ENCODE measurements around the gene ACO2. TPM values are rescaled to one million over a fixed set of nuclear protein-coding genes. Genes with fewer than 3 reads are reported as not detected.
"Not testable (repeated sequence)": the region's sequence is repeated elsewhere in the genome, so short reads cannot be mapped to it uniquely, and the experiment has no call there.

Gene ACO2
- 121 TPM for polyA plus RNA-seq (ENCODE audit: insufficient read length)
- long read RNA-seq, donor 1, transcript ACO2-201 (18 exons, 2,741 nt): major isoform, 33 of 75 reads
- long read RNA-seq, donor 1, partial matches to known transcripts: 42 of 75 reads
- long read RNA-seq, donor 1, other reads (novel, unspliced or antisense): 0 of 75 reads
- long read RNA-seq, donor 2, transcript ACO2-201 (18 exons, 2,741 nt): major isoform, 25 of 46 reads
- long read RNA-seq, donor 2, partial matches to known transcripts: 11 of 46 reads
- long read RNA-seq, donor 2, other reads (novel, unspliced or antisense): 7 of 46 reads
- long read RNA-seq, donor 3, transcript ACO2-201 (18 exons, 2,741 nt): major isoform, 17 of 25 reads
- long read RNA-seq, donor 3, partial matches to known transcripts: 8 of 25 reads
- long read RNA-seq, donor 3, other reads (novel, unspliced or antisense): 0 of 25 reads
- long read RNA-seq, donor 4, partial matches to known transcripts: 16 of 16 reads
- long read RNA-seq, donor 4, other reads (novel, unspliced or antisense): 0 of 16 reads
- long read RNA-seq, donor 5, transcript ACO2-201 (18 exons, 2,741 nt): major isoform, 31 of 36 reads
- long read RNA-seq, donor 5, partial matches to known transcripts: 5 of 36 reads
- long read RNA-seq, donor 5, other reads (novel, unspliced or antisense): 0 of 36 reads
- long read RNA-seq, donor 6, transcript ACO2-201 (18 exons, 2,741 nt): major isoform, 13 of 40 reads
- long read RNA-seq, donor 6, partial matches to known transcripts: 27 of 40 reads
- long read RNA-seq, donor 6, other reads (novel, unspliced or antisense): 0 of 40 reads
- long read RNA-seq, donor 7, transcript ACO2-201 (18 exons, 2,741 nt): major isoform, 24 of 204 reads
- long read RNA-seq, donor 7, partial matches to known transcripts: 180 of 204 reads
- long read RNA-seq, donor 7, other reads (novel, unspliced or antisense): 0 of 204 reads
- long read RNA-seq, donor 8, transcript ACO2-201 (18 exons, 2,741 nt): major isoform, 6 of 6 reads
- long read RNA-seq, donor 8, partial matches to known transcripts: 0 of 6 reads
- long read RNA-seq, donor 8, other reads (novel, unspliced or antisense): 0 of 6 reads

DNA sequence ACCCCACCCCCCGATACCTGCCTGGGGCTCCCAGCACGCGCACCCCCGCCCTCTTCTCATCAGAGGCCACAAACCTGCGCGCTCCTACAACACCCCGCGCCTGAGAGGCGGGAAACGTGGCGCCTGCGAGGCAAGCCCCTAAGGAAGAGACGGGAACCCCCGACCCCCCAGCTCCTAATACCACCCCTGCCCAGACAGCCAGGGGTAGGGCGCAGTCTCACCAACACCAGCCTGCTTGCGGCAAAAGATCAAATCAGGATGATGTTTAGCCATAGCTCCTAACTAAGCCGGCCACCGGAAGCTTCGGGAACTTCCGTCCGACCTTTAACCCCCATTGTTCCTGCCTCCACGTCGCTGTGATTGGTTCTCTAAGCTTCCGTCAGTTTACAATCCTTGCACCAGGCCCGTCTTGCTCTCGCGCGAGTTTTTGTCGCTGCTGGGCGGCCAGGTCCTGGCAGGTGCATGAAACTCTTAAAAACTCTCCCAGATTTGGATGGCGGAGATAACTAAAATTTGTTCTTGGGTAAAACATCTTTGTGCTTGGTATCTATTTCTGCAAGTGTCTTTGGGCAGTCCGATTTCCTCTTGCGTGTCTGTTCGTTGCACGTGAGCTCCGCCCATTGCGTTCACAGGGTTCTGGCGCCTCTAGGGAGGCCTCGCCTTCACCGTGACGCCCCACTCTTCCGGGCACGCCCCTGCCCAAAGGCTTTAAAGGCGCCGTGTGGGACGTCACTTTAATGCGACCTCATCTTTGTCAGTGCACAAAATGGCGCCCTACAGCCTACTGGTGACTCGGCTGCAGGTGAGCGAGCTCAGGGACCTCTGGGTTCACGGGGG is at the start of gene ACO2, which contains the start of gene PHF5A:
Gene ACO2, plus strand, starts transcription at position 737 of the 837 bp plus-strand sequence. Its CDS starts 30 bp downstream, at position 767.
Gene PHF5A, minus strand, starts transcription at position 312 of the 837 bp plus-strand sequence. Its CDS starts 39 bp downstream, at position 273.
- peak; percentile 99 for DNase-seq

- no peak for DNase-seq
Observed at GRCh38 chr22:41425660-41426365, 43.1 kb upstream of the ACO2 start.

DNA sequence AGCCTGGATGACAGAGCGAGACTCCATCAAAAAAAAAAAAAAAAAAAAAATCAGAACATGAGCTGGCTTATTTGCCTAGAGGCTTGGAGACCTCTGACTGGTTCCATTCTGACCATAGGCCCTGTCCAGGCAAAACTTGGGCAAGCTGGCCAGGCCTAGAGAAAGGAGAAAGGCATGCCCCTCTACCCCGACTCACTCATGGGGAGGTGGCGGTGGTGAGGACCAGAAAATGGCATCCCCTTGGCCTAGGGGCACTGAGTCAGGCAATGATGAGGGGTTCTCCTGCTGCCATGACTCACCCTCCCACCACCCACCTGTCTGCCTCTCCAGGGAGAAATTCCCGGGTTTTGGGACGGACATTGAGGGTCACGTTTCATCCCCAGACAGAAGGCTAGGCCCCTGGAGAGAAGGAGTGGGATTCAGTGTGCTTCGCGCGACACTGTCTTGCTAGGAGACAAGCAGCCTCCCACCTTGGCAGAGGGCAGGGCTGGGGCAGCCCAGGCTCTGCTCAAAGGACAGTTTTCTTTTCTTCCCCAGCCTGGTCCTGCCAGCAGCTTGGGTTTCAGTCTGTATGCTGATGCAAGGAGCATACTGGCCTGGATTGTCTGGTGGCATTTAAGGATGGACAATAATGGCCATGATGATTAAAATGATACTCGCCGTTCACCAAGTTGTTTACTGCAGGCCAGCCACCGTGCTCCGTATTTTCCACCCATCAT is 39.5 kb upstream of the ACO2 start:
- no peak for DNase-seq

GRCh38 chr22:41429951-41430332 is 39.0 kb upstream of the ACO2 start:
- no peak for DNase-seq

DNA sequence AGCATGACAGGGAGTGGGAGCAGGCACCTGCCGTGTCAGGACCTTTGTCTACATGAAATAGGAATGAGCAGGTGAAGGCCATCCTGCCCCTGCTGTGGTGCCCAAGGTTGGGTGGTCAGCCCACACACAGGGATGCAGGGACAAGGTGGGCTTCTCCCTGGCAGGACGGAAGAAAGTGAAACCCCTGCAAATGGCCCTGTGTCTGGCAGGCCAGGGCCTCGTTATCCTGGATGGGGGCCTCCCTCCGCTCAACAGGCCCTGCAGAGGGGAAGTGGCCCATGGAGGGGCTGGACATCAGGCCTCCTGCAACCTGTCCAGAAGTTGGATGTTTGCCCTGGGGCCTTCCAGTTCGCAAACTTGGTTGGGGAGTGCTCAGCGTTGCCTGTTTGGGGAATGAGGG is 37.3 kb upstream of the ACO2 start:
- DNase-seq: no peak

- not testable (repeated sequence) for DNase-seq
Observed at GRCh38 chr22:41433480-41433879, 35.4 kb upstream of the ACO2 start.

DNA sequence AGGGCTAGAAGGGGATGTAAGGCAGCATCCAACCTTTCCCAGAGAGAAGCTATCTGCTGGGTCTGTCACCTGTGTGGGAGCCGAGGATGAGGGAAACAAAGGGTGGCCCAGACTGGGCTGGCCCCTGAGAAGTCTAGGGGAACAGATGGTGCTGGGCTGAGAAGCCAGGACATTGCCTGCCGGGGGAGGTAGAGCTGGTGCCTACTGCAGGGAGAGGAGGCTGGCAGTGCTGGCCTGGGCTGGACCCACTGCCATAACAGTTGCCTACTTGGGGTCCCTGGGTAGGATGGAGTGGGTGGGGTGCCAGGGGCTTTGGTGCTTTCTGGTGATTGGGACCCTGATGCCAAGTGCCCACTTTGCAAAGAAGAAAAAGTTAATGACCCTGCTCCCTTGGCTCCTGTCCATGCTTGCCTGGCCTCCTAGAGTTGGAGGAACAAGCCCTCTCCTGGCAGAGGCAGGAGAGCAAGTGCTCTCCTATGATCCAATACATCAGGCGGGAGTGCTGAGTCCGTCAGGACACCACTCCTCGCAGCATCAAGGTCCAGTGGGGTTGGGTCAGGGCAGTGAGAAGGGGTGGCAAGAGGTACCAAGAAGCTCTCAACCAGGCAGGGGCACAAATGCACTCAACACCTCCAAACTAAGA is 34.4 kb upstream of the ACO2 start:
- DNase-seq: not testable (repeated sequence)

DNA sequence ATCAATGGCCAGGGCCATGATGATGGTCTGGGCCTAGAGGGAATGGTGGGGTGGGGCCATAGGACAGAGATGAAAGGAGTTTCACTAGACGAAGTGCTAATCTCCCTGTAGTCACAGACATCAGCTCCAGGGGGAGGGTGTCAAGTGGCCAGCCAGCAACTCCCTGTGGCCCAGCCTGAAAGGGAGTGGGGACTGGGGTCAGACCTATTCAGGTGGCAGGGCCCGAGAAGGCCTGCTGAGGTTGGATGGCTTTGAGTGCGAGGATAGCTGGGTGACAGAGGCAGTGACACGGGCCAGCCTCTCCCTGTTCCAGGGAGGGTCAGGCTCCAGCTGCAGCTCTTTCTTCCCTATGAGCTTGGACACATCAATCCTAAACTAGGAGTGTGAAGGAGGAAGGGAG is 33.4 kb upstream of the ACO2 start:
- DNase-seq: no peak

- DNase-seq: no peak
Observed at GRCh38 chr22:41436322-41437113, 32.4 kb upstream of the ACO2 start.

- no peak for DNase-seq
Observed at GRCh38 chr22:41437198-41437597, 31.7 kb upstream of the ACO2 start.

DNA sequence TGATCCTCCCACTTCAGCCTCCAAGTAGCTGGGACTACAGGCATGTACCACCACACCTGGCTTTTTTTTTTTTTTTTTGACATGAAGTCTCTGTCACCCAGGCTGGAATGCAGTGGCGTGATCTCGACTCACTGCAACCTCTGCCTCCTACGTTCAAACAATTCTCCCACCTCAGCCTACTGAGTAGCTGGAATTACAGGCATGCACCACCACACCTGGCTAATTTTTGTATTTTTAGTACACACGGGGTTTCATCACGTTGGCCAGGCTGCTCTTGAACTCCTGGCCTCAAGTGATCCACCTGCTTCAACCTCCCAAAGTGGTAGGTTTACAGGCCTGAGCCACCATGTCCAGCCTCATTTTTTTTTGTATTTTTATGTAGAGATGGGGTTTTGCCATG is 28.4 kb upstream of the ACO2 start:
- DNase-seq: not testable (repeated sequence)

- DNase-seq: no peak
Observed at GRCh38 chr22:41442240-41442792, 26.6 kb upstream of the ACO2 start.

- peak; percentile 96 for DNase-seq
Observed at GRCh38 chr22:41444360-41445128, 24.4 kb upstream of the ACO2 start.

DNA sequence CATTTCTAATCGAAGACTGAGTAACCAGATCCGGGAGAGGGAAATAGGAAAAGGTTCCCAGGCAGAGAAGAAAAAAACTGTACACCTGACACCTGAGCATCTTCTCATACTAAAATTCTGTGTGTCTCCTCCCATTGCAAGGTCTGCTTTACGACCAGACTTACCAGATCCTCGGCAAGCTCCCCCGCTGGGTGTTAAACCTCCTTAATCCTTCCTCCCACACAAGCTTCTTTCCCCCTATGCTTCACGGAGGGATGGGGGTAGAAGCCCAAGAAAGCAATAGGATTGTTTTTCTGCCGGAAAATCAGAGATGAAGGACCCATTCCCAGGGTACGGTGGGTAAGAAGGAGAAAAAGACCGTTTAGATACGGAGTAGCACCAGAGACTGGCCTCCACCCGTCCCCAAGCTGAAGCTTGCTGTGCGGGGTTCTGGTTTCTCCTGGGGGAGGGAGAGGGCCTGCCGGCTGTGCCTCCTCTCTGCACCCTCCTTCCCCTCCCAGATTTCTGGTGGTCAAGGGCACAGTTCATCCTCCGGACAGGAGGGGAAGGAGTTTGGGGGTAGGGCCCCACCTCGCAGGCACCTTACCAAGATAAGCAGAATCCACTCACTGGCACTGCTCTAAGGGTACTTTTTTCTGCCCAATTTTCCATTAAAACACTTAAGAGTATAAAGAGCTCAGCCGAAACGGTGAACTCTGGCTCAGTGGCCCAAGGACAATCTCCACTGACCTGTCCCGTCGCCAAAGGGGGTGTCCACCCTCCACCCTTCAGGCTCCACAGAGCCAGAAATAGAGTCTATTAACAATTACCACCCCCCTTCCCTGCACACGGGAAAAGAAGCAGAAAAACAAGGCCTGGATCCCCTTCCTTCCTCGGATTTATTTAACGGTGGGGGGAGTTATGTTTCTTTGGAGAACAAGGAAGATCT is 23.5 kb upstream of the ACO2 start:
- peak; percentile 28 for DNase-seq

DNA sequence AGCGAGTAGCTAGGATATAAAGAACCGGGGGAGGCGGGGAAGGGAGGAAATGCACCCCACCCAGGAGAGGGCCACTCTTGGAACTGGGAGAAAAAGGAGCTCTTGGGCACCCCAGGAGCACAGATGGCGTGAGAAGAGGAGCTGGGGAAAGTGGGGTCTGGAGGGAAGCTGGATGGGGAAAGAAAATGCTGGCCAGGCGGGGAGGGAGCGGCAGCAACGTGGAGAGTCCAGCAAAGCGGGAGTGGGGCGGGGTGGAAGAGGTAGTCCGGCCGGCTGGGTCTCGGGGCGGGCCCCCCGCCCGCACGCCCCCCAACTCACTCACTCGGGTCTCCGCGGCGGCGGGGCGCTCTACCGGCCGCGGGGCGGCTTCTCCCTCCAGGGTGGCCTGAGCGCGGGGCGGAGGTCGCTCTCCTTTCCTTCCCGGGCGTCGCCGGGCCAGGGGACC is 22.8 kb upstream of the ACO2 start:
- peak; percentile 10 for DNase-seq
